ENCODE measurements around the gene ZNF536.

ZNF536 gene

GRCh38 chr19:30563691-30564090 lies 191.5 kb downstream of the ZNF536 start:
- no peak for TF ChIP-seq ZNF274 (IDR thresholded peaks at IDR 0.05; ENCODE audit: low read depth, low read length)
- H3K4me3 ChIP-seq (ENCODE audit: low read length) = no peak overlapping the region

DNA sequence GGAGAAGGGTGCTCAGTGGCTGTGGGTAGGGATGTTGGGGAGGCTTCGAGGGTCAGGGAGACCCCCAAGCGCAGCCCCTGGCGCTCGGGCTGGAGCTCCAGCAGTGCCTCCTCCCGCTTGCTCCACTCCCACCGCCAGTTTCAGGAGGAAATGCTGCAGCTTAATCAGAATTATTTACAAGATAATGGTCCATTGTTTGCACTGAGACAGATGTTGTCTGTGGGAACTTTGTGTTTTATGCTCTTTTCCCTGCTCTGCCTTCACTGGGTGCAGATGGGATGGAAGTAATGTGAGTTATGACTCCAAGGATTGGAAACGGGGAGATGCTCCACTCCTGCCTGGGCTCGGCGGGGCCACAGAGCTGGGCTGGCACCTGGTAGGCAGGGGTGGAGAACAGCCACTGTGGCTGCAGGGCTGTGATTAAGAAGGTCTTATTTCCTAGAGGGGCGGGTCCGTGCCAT lies 192.4 kb downstream of the ZNF536 start:
- TF ChIP-seq ZNF274 (IDR thresholded peaks at IDR 0.05; ENCODE audit: low read depth, low read length) = no peak

GRCh38 chr19:30565636-30566035 lies 193.5 kb downstream of the ZNF536 start:
- no peak for TF ChIP-seq ZNF274 (IDR thresholded peaks at IDR 0.05; ENCODE audit: low read depth, low read length)
- H3K4me3 ChIP-seq (ENCODE audit: low read length) = no peak overlapping the region

More for the DNA sequence above, 192.4 kb downstream of the ZNF536 start:
- H3K4me3 ChIP-seq (ENCODE audit: low read length) = no peak overlapping the region

DNA sequence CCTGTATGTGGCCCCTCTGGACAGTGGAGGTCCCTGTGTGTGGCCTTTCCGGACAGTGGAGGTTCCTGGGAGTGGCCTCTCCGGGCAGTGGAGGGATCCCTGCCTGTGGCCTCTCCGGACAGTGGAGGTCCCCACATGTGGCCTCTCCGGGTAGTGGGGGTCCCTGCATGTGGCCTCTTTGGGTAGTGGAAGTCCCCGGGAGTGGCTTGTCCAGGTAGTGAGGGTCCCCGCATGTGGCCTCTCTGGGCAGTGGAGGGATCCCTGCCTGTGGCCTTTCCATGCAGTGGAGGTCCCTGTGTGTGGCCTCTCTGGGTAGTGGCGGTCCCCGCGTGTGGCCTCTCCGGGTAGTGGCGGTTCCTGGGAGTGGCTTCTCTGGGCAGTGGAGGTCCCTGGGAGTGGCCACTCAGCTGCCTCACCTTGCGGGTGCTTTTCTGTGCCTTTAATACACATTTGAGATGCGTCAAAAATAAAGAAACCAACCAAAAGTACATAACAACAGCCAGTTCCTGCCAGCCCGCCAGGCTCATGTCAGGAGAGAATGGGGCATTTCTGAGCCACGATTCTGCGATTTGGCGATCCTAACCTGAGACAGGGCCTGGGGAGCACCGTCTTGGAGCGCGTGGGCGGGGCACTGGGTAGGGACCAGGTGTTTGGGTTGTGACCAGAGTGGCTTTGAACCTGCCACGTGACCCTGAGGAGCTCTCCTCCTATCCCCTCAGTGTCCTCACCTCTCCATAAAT lies 194.7 kb downstream of the ZNF536 start:
- no peak overlapping the region for H3K4me3 ChIP-seq (ENCODE audit: low read length)
- TF ChIP-seq ZNF274 (IDR thresholded peaks at IDR 0.05; ENCODE audit: low read depth, low read length) = no peak

DNA sequence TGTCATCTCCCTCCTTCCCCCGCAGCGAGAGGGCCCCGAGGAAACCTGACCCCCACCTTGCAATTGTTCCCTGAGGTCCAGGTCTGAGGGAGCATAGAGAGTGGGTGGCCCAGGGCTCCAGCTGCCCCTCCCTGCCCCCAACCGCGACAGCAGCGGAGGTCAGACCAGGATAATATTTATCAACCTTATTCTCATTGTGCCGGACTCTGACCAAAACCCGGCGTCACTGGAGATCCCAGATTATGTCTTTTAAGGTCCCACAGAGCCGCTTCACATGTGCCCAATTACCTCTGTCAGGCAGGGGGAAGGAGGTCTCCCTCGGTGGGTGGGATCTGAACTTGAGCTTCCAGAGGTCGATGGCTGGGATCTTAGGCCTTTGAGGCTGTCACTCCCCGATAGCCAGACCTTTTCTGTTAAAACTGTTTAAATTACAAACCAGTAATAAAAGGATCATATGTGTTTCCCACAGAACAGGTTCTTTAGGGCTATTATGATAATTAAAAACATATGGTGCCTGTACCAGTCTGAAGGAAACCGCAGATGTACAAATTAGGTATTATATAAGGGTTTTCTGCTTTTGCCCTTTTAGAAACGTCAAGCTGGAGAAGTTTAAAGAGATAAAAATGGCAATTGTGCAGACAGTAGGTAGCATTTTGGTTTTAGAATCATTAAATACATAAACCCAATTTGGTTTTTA lies 195.5 kb downstream of the ZNF536 start:
- H3K4me3 ChIP-seq (ENCODE audit: low read length) = no peak overlapping the region
- TF ChIP-seq ZNF274 (IDR thresholded peaks at IDR 0.05; ENCODE audit: low read depth, low read length) = no peak

DNA sequence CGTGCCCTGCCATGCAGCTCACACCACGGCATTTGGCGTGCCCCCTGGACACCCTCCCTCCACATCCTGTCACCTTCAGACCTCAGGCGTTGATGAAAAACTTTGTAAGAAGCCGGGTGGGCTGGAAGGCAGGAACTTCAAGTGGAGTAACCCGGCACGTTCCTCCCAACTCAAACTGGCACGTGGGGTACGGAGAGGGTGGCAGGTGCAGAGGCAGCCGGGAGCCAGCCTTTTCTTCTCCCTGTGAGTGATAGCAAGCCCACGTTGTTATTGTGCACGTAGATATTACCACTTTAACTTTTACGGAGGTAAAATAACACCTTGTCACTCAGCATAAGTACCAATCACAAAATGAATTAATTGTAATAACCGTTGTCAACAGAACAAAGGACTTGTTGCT lies 198.0 kb downstream of the ZNF536 start:
- H3K4me3 ChIP-seq (ENCODE audit: low read length) = no peak overlapping the region
- no peak for TF ChIP-seq ZNF274 (IDR thresholded peaks at IDR 0.05; ENCODE audit: low read depth, low read length)

GRCh38 chr19:30577551-30578105 lies 205.4 kb downstream of the ZNF536 start:
- no peak overlapping the region for H3K4me3 ChIP-seq (ENCODE audit: low read length)
- no peak for TF ChIP-seq ZNF274 (IDR thresholded peaks at IDR 0.05; ENCODE audit: low read depth, low read length)

DNA sequence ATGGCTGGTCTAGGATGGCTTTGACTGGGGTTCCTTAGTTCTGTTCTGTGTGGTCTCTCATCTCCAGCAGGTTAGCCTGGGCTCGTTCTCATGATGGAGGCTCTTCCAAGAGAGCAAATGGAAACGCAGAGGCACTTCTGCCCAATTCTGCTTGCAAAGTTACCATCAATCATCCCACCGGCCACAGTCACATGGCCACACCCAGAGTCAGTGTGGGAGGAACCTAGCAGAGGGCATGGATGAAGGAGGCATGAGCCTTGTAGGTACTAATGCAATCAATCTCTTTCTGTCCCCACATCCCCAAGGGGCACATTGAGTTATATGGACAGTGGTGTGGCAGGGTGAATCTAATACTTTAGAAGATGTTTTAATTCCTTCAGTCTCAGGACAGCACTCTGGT lies 207.2 kb downstream of the ZNF536 start:
- H3K4me3 ChIP-seq (ENCODE audit: low read length) = no peak overlapping the region
- TF ChIP-seq ZNF274 (IDR thresholded peaks at IDR 0.05; ENCODE audit: low read depth, low read length) = no peak

- no peak overlapping the region for H3K4me3 ChIP-seq (ENCODE audit: low read length)
- no peak for TF ChIP-seq ZNF274 (IDR thresholded peaks at IDR 0.05; ENCODE audit: low read depth, low read length)
These were observed 208.5 kb downstream of the ZNF536 start for GRCh38 chr19:30580673-30581072.

- H3K4me3 ChIP-seq (ENCODE audit: low read length) = no peak overlapping the region
- TF ChIP-seq ZNF274 (IDR thresholded peaks at IDR 0.05; ENCODE audit: low read depth, low read length) = no peak
These were observed 211.9 kb downstream of the ZNF536 start for GRCh38 chr19:30584090-30584489.

DNA sequence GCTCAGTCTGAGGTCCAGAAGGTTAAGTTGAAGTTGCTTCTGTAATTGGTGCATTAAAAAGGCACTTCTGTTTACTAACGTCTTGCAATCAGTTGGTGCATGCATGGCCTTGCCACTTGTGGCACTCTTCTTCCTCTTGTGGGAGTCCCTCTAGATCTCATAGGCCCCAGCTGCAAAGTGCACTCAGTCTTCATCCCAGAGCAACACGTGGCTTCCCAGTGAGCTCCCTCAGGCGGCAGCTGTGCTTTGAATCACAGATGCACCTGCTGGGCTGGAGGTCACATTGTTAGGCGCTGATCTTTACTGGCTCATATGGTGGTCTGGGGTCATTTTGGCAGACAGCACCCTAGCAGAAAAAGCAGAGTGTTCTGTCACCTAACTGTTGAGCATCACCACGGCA lies 215.7 kb downstream of the ZNF536 start:
- no peak for TF ChIP-seq ZNF274 (IDR thresholded peaks at IDR 0.05; ENCODE audit: low read depth, low read length)
- no peak overlapping the region for H3K4me3 ChIP-seq (ENCODE audit: low read length)

DNA sequence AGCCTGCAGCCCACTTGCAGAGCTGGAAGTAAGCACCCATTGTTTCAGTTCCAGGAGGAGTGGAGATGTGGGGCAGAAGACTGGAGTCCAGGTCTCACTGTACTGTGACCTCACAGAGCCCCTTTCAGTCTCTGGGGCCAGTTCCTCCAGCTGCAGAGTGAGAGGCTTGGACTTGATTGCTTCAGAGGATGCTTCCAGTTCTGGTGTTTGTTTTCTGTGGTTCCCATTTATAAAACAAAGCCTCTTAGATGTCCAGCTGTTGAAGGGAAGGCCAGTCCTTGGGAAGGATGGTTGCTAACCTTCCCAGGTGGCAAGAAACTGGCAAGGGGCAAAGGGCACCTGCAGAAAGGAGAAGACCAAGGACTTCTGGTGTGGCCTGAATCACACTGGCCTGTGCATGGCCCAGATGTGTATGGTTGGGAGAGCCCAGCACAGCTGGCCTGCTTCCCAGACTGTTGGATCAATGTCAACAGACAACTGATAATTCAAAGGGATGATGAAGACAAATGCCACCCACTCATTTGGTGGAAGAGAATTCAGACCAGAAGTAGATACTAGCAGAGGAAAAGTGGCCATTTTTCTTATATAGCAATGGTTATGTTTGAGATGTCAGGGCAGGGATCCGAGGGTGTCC lies 218.5 kb downstream of the ZNF536 start:
- H3K4me3 ChIP-seq (ENCODE audit: low read length) = no peak overlapping the region
- TF ChIP-seq ZNF274 (IDR thresholded peaks at IDR 0.05; ENCODE audit: low read depth, low read length) = no peak

DNA sequence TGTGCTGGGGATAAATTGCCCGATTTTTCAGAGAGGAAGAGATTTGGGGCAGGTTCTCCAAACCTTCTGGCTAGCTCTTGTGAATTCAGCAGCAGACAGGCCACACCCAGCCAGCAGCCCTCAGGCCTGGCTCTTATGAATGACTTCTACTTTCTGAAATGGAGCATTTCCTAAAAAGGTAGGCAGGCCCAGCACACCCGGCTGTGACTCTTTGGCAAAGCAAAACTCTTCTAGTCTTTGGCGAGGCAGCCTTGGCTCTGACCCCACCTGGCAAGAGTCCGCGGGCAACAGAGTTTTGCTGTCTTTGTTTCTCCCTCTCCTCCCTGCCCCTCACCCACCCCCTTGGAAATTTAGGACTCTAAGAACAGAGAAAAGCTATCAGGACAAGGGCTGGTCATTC lies 221.2 kb downstream of the ZNF536 start:
- TF ChIP-seq ZNF274 (IDR thresholded peaks at IDR 0.05; ENCODE audit: low read depth, low read length) = no peak
- no peak overlapping the region for H3K4me3 ChIP-seq (ENCODE audit: low read length)

GRCh38 chr19:30593975-30594745 lies 222.0 kb downstream of the ZNF536 start:
- TF ChIP-seq ZNF274 (IDR thresholded peaks at IDR 0.05; ENCODE audit: low read depth, low read length) = no peak
- H3K4me3 ChIP-seq (ENCODE audit: low read length) = no peak overlapping the region

All from GM08714 (cell line).